Ramos (cell line): ENCODE data around the gene VIPR1.

Source experiments
- in situ Hi-C: fragments of 300-500 bp; cut with MboI; formaldehyde crosslinking; loops from one replicate; pipeline ENCODE4 v1.14.3; 2022; ENCODE audit warnings: low sequenced_read_pairs; ENCODE audit not compliant: unreplicated experiment

Gene VIPR1, protein sequence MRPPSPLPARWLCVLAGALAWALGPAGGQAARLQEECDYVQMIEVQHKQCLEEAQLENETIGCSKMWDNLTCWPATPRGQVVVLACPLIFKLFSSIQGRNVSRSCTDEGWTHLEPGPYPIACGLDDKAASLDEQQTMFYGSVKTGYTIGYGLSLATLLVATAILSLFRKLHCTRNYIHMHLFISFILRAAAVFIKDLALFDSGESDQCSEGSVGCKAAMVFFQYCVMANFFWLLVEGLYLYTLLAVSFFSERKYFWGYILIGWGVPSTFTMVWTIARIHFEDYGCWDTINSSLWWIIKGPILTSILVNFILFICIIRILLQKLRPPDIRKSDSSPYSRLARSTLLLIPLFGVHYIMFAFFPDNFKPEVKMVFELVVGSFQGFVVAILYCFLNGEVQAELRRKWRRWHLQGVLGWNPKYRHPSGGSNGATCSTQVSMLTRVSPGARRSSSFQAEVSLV

DNA sequence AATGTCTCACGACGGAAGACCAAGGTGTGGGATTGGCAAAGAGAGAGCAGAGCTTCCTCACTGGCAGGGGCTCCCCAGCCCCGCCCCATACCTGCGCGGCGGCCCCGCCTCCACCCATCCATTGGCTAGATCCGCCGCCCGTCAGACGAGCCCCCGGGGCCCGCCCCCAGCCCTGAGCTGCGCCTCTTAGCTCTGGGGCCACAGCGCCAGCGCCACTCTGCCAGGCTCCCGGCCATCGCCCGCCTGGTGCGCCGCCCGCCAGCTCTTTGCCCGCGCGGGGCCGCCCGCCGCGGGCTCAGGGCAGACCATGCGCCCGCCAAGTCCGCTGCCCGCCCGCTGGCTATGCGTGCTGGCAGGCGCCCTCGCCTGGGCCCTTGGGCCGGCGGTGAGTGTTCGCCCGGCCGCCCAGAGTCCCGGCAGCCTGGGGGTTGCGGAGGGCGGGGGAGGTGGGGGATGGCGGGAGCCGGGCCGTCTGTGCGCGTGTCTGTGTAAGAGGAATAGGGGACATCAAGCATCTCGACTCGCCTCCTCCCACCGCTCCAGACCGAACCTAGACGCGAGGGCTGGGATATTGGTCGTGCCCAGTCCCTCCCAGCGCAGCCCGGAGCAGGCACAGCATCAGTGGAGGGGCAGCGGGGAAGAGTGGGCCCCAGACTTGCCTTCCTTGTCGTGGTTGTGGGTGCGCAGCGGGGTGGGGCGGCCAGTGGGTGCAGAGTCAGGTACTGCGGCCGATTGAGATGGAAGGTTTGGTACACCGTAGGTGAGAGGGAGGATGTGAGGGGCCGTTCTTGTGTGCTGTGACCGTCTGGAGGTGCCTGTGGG lies at the start of gene VIPR1:
VIPR1 (plus strand) TSS at position 215 of the 822 bp plus-strand sequence; CDS start at position 308, 93 bp downstream.
- in situ Hi-C loops, result no loop called here

DNA sequence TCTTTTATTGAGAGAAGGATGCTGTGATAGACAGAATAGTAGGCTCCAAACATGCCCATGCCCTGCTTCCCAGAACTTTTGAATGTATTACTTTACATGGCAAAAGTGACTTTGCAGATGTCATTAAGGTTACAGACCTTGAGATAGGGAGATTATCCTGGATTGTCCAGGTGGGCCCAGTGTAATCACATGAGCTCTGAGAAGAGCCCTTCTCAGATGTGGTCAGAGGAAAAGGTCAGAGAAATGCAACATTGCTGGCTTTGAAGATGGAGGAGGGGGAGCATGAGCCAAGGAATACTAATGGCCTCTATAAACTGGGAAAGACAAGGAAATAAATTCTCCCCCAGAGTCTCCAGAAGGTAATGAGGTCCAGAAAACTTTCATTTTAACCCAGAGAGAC lies 46.2 kb upstream of the VIPR1 start:
- in situ Hi-C loops, result no loop called here

DNA sequence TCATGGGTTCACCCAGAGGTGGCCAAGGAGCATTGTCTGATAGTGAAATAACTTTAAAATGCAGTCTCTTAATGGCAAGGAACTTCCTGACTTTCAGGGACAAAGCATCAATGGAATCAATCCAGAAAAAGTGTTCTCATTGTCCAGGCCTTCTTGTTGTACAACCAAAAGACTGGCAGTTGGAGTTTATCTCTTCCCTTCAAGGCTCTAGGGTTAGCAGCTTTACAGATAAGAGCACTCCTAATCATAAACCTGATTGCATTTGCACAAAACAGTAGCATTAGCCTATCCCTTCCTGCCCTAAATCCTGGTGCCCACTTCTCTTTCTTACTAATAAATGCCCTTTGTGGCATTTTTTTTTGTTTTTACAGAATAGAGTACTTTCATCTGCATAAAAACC lies 43.3 kb upstream of the VIPR1 start:
- in situ Hi-C loops, result no loop called here

DNA sequence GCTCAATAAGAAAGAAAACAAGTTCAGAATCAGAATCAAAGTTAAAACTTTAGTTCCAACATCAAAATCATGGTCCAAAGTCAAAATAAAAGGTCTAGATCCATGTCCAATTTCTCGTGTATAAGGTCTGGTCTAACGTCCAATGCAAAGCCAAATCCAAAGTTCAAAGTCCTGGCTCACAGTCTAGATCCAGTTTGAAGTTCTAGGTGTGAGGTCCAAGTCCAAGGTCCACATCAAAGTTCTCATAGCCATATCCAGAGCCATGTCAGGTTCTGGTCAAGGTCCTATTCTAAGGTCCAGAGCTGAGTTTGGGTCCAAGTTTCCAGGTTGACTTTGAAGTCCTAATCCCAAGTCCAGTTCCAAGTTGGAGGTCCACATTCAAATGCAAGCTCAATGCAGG lies 40.7 kb upstream of the VIPR1 start:
- in situ Hi-C loops, result no loop called here

DNA sequence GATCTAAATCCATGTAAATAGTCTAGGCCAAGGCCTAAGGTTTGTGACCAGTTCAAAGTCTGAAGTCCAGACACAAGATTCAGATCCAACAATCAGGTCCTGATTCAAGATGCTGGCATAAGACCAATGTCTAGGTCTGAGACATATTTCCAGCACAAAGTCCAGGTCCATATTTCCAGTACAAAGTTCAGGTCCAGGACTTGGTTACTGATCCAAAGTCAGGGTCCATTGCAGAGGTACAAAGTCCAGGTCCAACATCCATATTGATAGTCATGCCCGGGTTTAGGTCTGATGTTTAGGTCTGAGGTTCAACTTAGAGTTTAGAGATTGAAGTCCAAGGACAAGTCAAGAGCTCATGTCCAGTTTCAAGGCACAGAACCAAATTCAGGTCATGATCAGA lies 39.4 kb upstream of the VIPR1 start:
- in situ Hi-C loops, result no loop called here

DNA sequence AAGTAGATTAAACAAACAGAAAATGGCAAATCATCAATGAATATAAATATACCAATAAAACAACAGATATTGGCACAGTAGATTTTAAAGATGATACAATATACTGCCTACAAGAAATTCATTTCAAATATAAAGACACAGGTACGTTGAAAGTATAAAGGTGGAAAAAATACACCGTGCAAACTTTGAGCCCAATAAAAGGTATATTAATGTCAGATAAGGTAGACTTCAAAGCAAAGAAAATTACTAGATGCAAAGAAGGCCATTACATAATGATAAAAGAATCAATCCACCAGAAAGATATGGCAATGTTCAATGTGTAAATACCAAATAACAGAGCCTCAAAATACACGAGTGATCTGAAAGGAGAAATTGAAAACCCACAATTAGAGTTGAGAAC lies 34.3 kb upstream of the VIPR1 start:
- in situ Hi-C loops, result no loop called here

DNA sequence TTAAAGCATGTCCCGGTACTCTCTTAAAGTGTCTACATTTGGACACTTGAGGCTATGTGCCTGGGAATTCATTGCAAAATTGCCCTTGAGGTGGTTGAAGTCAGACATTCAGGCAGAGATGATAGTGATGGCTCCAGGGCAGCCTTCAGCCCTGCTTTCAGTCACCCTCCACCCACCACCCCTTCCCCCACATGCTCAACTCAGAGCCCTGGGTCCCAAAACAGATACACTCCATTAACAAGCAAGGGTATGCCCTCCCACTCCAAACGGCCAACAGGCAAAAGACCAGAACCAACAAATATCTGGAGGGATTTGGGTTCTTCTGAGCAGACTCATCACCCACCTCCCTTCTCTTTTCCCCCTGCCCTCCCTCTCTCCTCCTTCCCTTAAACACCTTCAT lies 29.9 kb upstream of the VIPR1 start:
- in situ Hi-C loops, result no loop called here

DNA sequence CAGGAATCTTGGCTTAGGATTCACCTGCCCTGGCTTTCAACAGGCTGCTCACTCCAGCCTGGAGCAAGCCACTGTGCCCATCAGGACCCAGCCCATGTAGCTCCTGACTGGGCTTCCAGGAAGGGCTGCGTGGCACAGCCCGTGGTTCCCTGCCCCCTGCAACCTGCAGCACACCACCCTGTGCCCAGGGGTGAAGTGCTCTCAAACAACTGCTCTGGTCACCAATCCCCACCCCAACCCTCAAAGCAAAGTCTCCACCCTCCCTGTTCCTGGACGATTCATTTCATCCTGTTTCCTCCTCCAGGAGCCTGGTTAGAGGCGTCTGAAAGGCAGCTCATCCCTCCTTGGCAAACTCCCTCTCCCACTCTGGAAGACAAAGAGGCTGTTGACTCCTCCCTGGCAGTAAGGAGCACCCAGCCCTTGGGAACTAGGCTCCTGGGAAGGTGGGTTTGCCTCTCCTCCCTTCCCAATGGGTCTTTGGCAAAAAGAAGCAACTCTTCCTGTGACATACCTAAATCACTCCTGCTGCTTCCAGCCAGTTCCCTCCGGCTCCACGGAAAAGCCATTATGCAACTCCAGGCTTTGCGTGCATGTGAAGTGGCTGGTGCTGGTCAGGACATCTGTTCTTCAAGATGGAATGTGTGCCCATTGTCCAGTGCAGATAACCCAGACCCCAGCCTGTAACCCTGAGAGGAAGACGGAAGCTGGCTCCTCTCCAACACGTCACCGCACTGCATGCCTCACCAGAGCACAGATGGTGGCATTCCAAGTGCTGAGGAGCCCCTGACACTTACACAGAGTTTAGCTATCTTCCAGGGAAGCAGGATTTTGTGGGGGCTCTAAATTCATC lies 29.1 kb upstream of the VIPR1 start:
- in situ Hi-C loops, result no loop called here

DNA sequence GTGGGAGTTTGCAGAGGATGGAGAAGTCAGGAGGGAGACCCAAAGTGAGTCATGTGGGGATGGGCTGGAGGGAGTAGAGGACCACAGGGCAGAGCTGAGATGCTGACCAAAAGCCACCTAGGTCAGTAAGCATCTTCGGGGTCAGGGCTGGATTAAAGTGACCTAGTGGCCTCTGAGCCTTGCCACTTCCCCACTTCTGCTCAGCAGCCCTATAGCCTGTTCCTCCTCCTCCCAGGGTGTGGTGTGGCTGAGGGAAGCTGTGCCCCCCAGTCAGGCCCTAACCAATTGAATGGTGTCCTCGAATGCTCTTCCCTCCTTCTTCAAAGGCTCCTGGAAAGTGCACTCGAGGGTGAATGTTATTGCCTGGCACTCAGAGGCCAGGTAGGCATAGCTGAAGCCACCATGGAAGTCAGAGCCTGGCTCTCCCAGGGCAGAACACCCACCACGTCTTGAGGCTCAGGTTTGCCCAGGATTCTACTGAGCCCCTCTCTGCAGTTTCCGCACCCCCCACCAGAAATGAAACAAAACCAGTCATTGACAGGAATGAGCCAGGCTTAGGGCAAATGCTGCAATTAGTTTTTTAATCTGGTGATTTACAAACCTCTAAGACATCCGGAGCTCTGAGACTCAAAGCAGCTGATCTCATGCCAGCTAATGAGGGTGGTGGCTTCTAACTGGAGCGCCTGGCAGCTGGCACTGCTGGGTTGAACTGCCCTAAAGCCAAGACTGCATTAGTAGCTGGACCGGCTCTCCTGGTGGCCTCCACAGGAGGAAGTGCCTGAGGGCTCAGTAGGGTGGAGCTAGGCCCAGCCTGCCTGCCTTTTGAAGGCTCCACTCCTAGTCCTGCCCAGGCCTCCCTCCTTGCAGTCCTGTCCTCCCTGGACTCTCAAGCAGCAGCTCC lies 26.0 kb upstream of the VIPR1 start:
- in situ Hi-C loops, result no loop called here

DNA sequence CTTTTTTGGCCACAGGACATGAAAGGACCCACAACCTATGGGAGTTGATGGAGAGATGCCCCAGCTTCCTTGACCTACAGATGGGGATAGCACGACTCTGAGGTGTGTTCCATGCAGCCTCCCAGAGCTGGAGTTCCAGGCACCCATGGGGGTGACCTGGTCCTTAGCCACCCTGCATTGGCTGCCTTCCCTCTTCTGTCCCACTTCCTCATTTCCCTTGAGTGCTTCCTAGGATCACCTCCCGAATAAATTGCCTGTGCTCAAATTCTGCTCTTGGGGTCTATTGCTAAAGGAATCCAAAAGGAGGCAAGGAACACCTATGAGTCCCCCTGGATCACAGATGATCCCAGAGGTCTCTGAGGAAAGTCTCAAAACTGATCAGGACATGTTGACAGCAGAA lies 24.7 kb upstream of the VIPR1 start:
- in situ Hi-C loops, result no loop called here

DNA sequence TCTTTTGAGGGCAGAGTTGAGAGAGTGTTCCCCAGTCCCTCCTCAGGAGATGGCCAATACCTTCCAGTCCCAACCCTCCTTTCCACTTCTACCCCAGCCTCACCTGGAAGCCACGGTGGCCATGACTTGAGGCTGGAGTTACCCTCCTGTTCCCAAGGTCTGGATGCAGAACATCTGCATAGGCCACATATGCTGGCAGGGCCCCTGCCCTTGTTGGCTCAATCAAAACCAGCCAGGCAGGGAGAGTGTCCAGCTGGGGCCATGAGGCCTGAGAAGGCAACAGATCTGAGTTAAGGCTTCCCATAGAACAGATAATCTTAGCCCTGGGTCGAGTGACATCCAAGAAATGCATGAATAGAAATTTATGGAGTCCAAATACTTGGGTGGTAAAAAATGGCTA lies 23.6 kb upstream of the VIPR1 start:
- in situ Hi-C loops, result no loop called here

DNA sequence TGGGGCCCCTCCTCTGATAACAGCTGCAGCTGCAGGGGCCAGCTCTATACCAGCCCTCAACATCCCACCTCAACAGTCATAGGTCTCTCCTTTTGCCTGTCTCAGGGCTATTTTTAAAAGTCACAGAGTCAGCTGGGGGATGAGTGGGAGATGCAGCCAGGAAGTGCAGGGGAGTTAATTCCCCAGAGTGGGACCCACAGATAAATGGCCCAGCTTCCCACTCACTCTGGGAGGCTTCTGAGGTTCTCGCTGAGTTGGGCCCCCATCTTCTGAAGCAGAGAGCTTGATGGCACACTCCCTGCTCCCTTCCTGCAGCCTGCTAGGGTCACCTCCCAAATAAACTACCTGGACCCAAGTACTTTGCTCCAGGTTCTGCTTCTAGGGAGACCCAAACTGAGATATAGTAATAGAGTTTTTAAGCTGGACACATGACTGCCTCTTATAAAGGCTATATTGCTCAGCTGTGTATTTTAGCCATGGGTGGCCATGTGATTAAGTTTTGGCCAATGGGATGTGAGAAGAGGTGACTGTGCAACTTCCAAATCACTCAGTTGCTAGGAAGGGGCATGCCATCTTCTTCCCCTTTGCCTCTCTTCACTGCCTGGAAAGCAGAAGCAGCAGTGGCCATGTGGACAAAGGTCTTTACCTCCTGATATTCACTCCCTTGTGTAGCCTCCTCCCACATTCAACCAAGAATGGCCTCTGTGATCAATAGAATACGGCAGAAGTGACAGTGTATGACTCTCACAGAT lies 15.5 kb upstream of the VIPR1 start:
- in situ Hi-C loops, result no loop called here

DNA sequence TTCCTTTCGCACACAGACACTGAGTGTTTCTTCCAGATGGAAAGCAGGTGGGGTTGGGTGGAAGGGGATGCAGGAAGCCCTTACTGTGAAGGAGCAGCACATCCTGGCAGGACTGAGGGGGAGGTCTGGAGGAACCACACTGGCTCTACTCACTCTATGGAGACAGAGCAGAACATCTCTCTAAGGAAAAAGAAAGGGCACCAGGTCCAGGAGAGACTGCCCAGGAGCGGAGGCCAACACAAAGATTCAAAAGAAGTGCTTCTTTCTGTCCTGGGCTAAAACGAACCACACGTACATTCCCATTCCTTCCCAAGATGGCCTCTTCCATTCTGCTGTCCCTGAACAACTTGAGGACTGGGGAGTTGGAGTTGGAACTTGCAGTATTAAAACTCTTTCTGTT lies 13.8 kb upstream of the VIPR1 start:
- in situ Hi-C loops, result no loop called here

DNA sequence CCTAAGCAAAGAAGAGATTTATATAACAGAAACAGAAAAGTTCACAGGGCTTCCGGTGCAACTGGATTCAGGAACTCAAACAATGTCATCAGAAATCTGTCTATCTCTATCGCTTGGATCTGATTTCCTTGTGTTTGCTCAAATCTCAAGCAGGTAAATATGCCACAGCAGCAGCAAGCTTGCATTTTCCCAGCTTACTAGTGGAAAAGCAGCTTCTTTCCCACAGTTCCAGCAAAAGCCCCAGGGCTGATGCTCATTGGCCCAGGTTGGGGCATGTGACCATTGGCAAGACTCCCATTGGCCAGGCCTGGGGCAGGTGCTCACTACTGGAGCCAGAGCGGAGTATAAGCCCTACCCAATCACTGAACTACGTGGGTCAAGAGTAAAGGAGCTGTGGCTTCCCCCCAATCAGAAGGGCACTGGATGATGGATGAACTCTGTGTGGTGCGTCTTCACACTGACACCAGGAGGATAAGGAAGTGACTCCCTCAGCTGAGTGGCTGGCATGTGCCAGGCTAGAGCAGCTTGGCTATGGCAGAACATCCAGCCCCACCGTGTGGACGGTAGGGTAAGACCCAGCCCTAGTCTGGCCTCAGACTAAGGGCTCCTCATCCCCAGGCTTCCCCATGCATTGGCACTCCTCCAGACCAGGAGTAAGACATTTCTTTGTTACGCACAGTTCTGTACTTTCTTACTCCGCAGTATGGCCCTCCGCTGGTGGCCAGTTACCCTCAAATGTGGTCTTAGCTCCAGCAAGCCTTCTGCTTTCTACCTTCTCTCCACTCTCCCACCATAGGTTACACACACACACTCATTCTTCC lies 13.1 kb upstream of the VIPR1 start:
- in situ Hi-C loops, result no loop called here

DNA sequence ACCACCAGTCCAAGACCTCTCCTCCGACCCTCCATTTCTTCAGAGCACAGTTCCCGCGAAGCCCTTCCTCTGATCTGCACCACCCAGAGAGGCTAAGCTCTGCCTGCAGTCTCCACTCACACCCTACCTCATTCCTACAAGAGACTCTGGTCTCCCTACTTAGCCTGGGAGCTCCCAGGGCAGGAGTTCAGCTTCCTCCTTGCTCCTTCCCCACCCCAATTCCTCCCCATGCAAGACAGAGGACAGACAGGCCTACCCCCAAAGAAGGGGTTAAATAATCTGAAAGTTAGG lies 12.6 kb upstream of the VIPR1 start:
- in situ Hi-C loops, result no loop called here

DNA sequence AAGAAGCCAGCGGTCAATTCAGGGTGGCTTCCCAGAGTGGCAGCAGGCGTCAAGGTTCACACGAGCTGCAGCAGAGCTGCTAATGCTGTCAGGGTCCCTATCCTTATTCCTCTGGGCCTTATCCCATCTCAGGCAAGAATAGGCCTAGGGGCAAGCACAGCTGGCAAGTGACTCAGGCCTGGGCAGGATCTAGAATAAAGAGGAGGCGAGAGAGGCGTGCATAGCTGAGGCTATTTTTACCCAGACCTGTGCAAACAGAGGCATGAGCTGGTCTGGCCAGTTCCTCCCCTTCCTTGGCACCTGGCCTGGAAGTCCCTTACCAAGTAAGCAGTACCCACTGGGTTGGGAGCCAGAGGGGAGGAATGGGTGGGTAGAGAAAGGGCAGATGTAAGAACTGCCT lies 12.2 kb upstream of the VIPR1 start:
- in situ Hi-C loops, result no loop called here

DNA sequence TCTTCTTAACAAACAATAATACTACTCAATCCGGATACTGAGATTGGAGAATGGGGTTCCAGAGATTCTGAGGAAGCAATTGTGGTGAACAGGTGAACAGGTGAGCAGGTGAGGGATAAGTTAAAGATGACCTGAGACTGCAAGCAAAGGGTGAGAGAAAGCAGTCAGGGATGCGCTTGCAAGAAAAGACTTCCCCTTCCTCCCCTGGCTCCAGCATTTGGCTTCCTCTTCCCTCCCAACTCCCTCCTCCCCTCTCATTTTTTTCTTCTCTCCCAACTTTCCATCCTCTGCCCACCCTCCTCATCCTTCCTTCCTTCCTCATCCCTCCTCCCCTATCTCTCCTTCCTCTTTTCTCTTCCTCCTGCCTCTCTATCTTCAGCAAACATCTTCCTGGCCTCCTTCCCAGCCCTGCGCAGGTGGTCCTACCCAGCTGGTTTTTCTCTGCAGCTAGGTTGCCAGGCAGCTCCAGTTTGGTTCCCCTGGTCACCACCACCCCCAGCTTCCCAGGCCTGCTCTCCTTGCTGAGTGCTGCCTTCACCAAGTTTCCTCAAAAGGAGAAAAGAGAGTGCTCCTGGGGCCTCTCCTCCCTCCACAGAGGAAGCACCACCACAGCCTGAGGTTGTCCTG lies 10.4 kb upstream of the VIPR1 start:
- in situ Hi-C loops, result no loop called here

DNA sequence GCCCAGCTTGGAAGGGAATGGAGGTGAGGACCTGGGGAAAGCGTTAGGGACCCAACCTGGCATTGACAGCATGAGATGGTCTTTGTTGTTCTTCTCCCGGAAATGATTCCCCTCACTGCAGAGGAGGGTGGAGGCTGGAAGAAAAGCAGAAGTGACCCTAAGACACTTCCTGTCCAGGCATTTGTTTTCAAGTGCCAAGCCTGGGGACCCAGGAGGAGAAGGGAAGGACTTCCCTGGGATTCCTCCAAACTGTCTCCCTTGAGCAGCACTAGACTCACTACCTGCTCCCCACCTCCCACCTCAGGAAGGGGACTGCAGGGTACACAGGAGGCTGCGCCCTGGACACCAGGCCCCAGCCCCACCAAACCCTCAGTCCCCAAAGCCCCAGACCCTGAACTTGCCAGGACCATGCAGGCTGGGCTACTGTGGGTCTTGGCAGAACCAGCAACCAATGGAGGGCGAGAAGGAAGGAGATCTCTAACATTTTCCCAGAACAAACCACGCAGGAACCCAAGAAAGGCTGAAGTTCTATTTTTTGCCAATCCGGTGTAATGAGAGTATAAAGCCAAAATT lies 9.8 kb upstream of the VIPR1 start:
- in situ Hi-C loops, result no loop called here
